HCT116 (cell line): Measurements from ENCODE around the gene RADIL. TPM values are rescaled to one million over a fixed set of nuclear protein-coding genes. Genes with fewer than 3 reads are reported as not detected.

Experiments
- ATAC-seq: fragments of 200-7000 bp; cut with Tn5 transposase; 2 replicates; pipeline ENCODE4 v1.9.1; 2020; ENCODE audit warnings: mild to moderate bottlenecking, moderate library complexity
- BruUV-seq: library from RNA; stranded (reverse); fragments of 400-500 nt; replicated peaks from 2 replicates; lab custom pipeline; 2021; lab: Mats Ljungman, UMichigan
- CTCF ChIA-PET: fragments of 300-600 bp; sonication (Branson Sonifier 250); formaldehyde crosslinking; loops from one replicate; lab custom pipeline; 2021; ENCODE audit warnings: antibody characterized with exemption; lab: Charles Lee
- POLR2A ChIA-PET: fragments of 300-600, 350-600 bp; sonication (Branson Sonifier 250); formaldehyde crosslinking; loops from one replicate; lab custom pipeline; 2021; ENCODE audit warnings: antibody characterized with exemption; lab: Charles Lee
- RAD21 ChIA-PET, 2 experiments: fragments of 300-600 bp; sonication (Branson Sonifier 250); formaldehyde crosslinking; loops; one replicate each; lab custom pipeline; 2023; ENCODE audit warnings: low total read pairs in 2 of 2; ENCODE audit not compliant: uncharacterized antibody in 2 of 2, unreplicated experiment in 2 of 2, low non-redundant PET in 1 of 2; lab: Charles Lee
- DNase-seq: peaks from one replicate; pipeline ENCODE4 v3.0.0-alpha.2; 2010; ENCODE audit warnings: low read depth, low spot score
- H2AFZ ChIP-seq: fragments of 200-600 bp; shearing (Covaris generic), sonication (generic); 2 replicates; pipeline ENCODE4 v1.6.1; 2017; ENCODE audit warnings: low read depth, mixed run types, mixed read lengths, antibody characterized with exemption, low read length; ENCODE audit not compliant: poor library complexity, severe bottlenecking
- H3K27ac ChIP-seq: 2 replicates; pipeline ENCODE4 v1.5.1; 2012; ENCODE audit warnings: low read depth, low read length
- H3K27me3 ChIP-seq: fragments of 200-600 bp; sonication (generic); 2 replicates; pipeline ENCODE4 v1.6.1; 2016; ENCODE audit warnings: mixed run types, low read length, mixed read lengths; ENCODE audit not compliant: insufficient read depth
- H3K36me3 ChIP-seq, 2 experiments: fragments of 200-500 bp in 1 of 2; fragments of 200-600 bp in 1 of 2; sonication (Bioruptor generic) in 1 of 2; sonication (generic) in 1 of 2; 2 replicates each; pipeline versions ENCODE4 v1.5.1 to v1.6.1; 2014 to 2016; ENCODE audit warnings: low read length in 2 of 2, inconsistent platforms in 1 of 2, mixed read lengths in 1 of 2, mixed run types in 1 of 2; ENCODE audit not compliant: insufficient read depth in 2 of 2, control insufficient read depth in 1 of 2
- H3K4me1 ChIP-seq, 2 experiments: fragments of 200-600 bp in 1 of 2; sonication (generic) in 1 of 2; 2 replicates each; pipeline versions ENCODE4 v1.5.1 to v1.6.1; 2012 to 2017; ENCODE audit warnings: low read length in 2 of 2, inconsistent platforms in 1 of 2, mild to moderate bottlenecking in 1 of 2, mixed read lengths in 1 of 2, mixed run types in 1 of 2, moderate library complexity in 1 of 2; ENCODE audit not compliant: insufficient read depth in 2 of 2, control insufficient read depth in 1 of 2
- H3K4me2 ChIP-seq: fragments of 200-600 bp; sonication (generic); 2 replicates; pipeline ENCODE4 v1.6.1; 2017; ENCODE audit warnings: mixed run types, low read length, mixed read lengths
- H3K4me3 ChIP-seq, 2 experiments: fragments of 200-600 bp in 1 of 2; sonication (generic) in 1 of 2; replicated peaks in 1 of 2; 2 replicates each; pipeline ENCODE4 v1.5.1; 2011 to 2016; ENCODE audit warnings: low read length in 2 of 2, control low read depth in 1 of 2, low read depth in 1 of 2, mild to moderate bottlenecking in 1 of 2, mixed read lengths in 1 of 2, mixed run types in 1 of 2
- H3K79me2 ChIP-seq: fragments of 200-600 bp; sonication (generic); 2 replicates; pipeline ENCODE4 v1.6.1; 2017; ENCODE audit warnings: mild to moderate bottlenecking, mixed run types, low read length, moderate library complexity, mixed read lengths; ENCODE audit not compliant: insufficient read depth
- H3K9ac ChIP-seq: fragments of 200-600 bp; sonication (generic); 2 replicates; pipeline ENCODE4 v1.6.1; 2016; ENCODE audit warnings: low read length, mixed read lengths
- H3K9me2 ChIP-seq: fragments of 200-600 bp; sonication (generic), shearing (Covaris generic); 2 replicates; pipeline ENCODE4 v1.6.1; 2017; ENCODE audit warnings: mixed run types, mild to moderate bottlenecking, moderate library complexity; ENCODE audit not compliant: insufficient read depth
- H3K9me3 ChIP-seq, 2 experiments: fragments of 200-500 bp in 1 of 2; fragments of 200-600 bp in 1 of 2; sonication (Bioruptor generic) in 1 of 2; sonication (generic) in 1 of 2; 2 replicates each; pipeline ENCODE4 v1.6.1; 2014 to 2017; ENCODE audit warnings: low read length in 2 of 2, mixed read lengths in 2 of 2, inconsistent platforms in 1 of 2, low read depth in 1 of 2, mild to moderate bottlenecking in 1 of 2, mixed run types in 1 of 2, moderate library complexity in 1 of 2; ENCODE audit not compliant: control insufficient read depth in 1 of 2, insufficient read depth in 1 of 2
- H4K20me1 ChIP-seq: fragments of 200-600 bp; sonication (generic), shearing (Covaris generic); 2 replicates; pipeline ENCODE4 v1.6.1; 2017; ENCODE audit warnings: mixed run types, mild to moderate bottlenecking, moderate library complexity; ENCODE audit not compliant: insufficient read depth
- ATF3 ChIP-seq: IDR thresholded peaks from 2 replicates; pipeline ENCODE4 v1.6.1; 2012
- ELF1 ChIP-seq: IDR thresholded peaks from 2 replicates; pipeline ENCODE4 v1.6.1; 2012; ENCODE audit warnings: low read depth, borderline replicate concordance
- EZH2 ChIP-seq: fragments of 200-600 bp; sonication (generic); IDR thresholded peaks from 2 replicates; pipeline ENCODE4 v1.6.1; 2017; ENCODE audit warnings: antibody characterized with exemption, mixed run types
- EZH2phosphoT487 ChIP-seq: fragments of 200-600 bp; IDR thresholded peaks from 2 replicates; pipeline ENCODE4 v1.6.1; 2018; ENCODE audit warnings: antibody characterized with exemption, borderline replicate concordance
- FOSL1 ChIP-seq: IDR thresholded peaks from 2 replicates; pipeline ENCODE4 v1.6.1; 2012; ENCODE audit warnings: low read depth
- JUND ChIP-seq: IDR thresholded peaks from 2 replicates; pipeline ENCODE4 v1.6.1; 2012
- MAX ChIP-seq: IDR thresholded peaks from 2 replicates; pipeline ENCODE4 v1.6.1; 2012
- RAD21 ChIP-seq: IDR thresholded peaks from 2 replicates; pipeline ENCODE4 v1.6.1; 2012; ENCODE audit warnings: low read depth, mild to moderate bottlenecking
- REST ChIP-seq: IDR thresholded peaks from 2 replicates; pipeline ENCODE4 v1.6.1; 2012; ENCODE audit warnings: low read depth
- SIN3A ChIP-seq: IDR thresholded peaks from 2 replicates; pipeline ENCODE4 v1.6.1; 2012; ENCODE audit warnings: low read depth
- SP1 ChIP-seq: IDR thresholded peaks from 2 replicates; pipeline ENCODE4 v1.6.1; 2012; ENCODE audit warnings: low read depth
- intact Hi-C: fragments of 100-400 bp; cut with micrococcal nuclease; formaldehyde crosslinking; loops from 2 replicates; pipeline ENCODE4 v1.10.0; 2022
- total RNA-seq: library from RNA; stranded (reverse); gene quantifications from one replicate; pipeline ENCODE4 v1.2.1, GENCODE V29; 2021; ENCODE audit not compliant: unreplicated experiment

The RADIL gene
- total RNA-seq, 1 experiment from 2014 or later, result 5.3 TPM

GRCh38 chr7:4833691-4834600 is 49.6 kb downstream of the RADIL start:
- Histone ChIP-seq H3K4me1 (no peaks in the 10 kb centered on the region), H3K9me2 (no peaks in the 10 kb centered on the region), H4K20me1 (no peaks in the 10 kb centered on the region), H3K9ac (no peak overlapping the region), H3K9me3 (no peaks in the 10 kb centered on the region), H3K79me2 (no peaks in the 10 kb centered on the region), H3K27me3 (no peaks in the 10 kb centered on the region), H3K36me3 (no peaks in the 10 kb centered on the region), H2AFZ (no peak overlapping the region), H3K4me2 (no peak overlapping the region), H3K27ac (no peak overlapping the region), H3K4me3 (no peak overlapping the region)
- TF ChIP-seq ELF1, result no peak
- TF ChIP-seq SIN3A, result no peak
- TF ChIP-seq SP1, result no peak
- no peak for TF ChIP-seq EZH2phosphoT487
- TF ChIP-seq ATF3, result no peak
- TF ChIP-seq JUND, result no peak
- TF ChIP-seq REST, result no peak
- TF ChIP-seq FOSL1, result no peak
- TF ChIP-seq EZH2, result no peak
- no peak for TF ChIP-seq RAD21
- no peak for TF ChIP-seq MAX
- CTCF ChIA-PET, result no interaction called here
- intact Hi-C loops, result no loop called here
- RAD21 ChIA-PET, result no interaction called here
- ATAC-seq (no peak), DNase-seq (no peak)
- no TSS peak for BruUV-seq
- POLR2A ChIA-PET, result no interaction called here
